Esophagus squamous epithelium (tissue), 5 donors: ENCODE data around the gene DDX51. TPM values are rescaled to one million over a fixed set of nuclear protein-coding genes. Genes with fewer than 3 reads are reported as not detected.
A peak's percentile ranks its signal among the peaks of the same experiment; 100 is the strongest.

Experiments
- DNase-seq: peaks from one replicate; lab custom pipeline; 2025; lab: John Stamatoyannopoulos, UW
- H3K27ac ChIP-seq, 4 donors: fragments of 200-600 bp; sonication (generic); one replicate each; pipeline ENCODE4 v1.5.1; 2016 to 2019; ENCODE audit warnings: mild to moderate bottlenecking in 1 of 4
- H3K27me3 ChIP-seq, 4 donors: fragments of 200-600 bp; sonication (generic); 1 replicate in 3 of 4; 2 replicates in 1 of 4; pipeline versions ENCODE4 v1.5.1 to v1.6.0; 2017 to 2021; ENCODE audit warnings: antibody characterized with exemption in 1 of 4
- H3K36me3 ChIP-seq, 3 donors: fragments of 200-600 bp; sonication (generic); one replicate each; pipeline ENCODE4 v1.5.1; 2016 to 2019
- H3K4me1 ChIP-seq, 3 donors: fragments of 200-600 bp; sonication (generic); one replicate each; pipeline ENCODE4 v1.5.1; 2017 to 2019
- H3K4me3 ChIP-seq, 4 donors: fragments of 200-600 bp; sonication (generic); 1 replicate in 3 of 4; 2 replicates in 1 of 4; pipeline ENCODE4 v1.5.1; 2016 to 2019; ENCODE audit warnings: mild to moderate bottlenecking in 2 of 4, moderate library complexity in 1 of 4
- H3K9me3 ChIP-seq, 3 donors: fragments of 200-600 bp; sonication (generic); one replicate each; pipeline ENCODE4 v1.5.1; 2016 to 2019
- CTCF ChIP-seq, 6 experiments: fragments of 450-650 bp in 4 of 6; fragments of 200-600 bp in 2 of 6; sonication (generic) in 2 of 6; IDR thresholded peaks; one replicate each; pipeline ENCODE4 v1.5.1; 2016 to 2019; ENCODE audit warnings: antibody characterized with exemption in 6 of 6, mild to moderate bottlenecking in 4 of 6, moderate library complexity in 4 of 6
- POLR2A ChIP-seq, 4 donors: fragments of 450-650 bp; IDR thresholded peaks; one replicate each; pipeline ENCODE4 v1.6.1; 2017; ENCODE audit warnings: antibody characterized with exemption in 4 of 4, mild to moderate bottlenecking in 4 of 4, moderate library complexity in 3 of 4
- WGBS, 2 donors: methylation state at CpG; one replicate each; pipeline ENCODE4 v1.1.5; 2018; 5-methylcytosine and 5-hydroxymethylcytosine counted together
- intact Hi-C: fragments of 100-400 bp; cut with DNase I; formaldehyde crosslinking; loops from one replicate; pipeline ENCODE4 v1.15.0; 2022
- total RNA-seq, 4 donors: library from RNA; depleted of rRNA; stranded (reverse); fragments of >200 nt; gene quantifications; one replicate each; pipeline ENCODE4 v1.1.0, GENCODE V29; 2016
- donor health status: DM: yes; HTN: yes; CAD: no.

The DDX51 gene
- 10 to 100 TPM in 2 of 4 donors, 1 to 10 TPM in 2; 8.9 to 15.3 (median 11.0) TPM for total RNA-seq

DNA sequence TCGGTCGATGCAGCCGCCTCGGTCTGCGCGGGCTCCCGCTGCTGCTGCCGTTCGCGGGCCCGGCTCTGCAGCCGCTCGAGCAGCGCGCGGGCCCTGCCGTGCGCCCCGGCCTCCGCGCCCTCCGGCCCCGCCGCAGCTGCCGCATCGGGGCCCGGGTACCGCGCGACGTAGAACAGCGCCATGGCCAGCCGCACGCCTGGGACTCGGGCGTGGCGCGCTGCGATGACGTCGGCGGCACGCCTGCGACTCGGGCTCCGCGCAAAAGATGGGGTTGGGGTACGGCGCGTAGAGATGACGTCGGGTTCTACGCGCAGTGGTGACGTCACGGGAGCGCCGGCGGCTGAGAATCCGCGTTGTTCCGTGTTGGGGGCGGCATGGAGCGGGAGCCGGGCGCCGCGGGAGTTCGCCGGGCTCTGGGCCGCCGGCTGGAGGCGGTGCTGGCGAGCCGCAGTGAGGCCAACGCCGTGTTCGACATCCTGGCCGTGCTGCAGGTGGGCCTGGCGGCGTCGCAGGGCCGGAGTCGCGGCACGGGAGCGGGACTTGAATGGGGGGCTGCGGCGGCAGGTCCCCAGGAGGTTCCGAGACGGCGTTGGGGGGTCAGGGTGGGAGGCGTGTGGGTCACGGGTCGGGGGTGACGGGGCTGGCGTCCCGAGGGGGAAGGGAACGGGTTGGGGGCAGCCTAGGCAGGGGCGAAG lies at the start of gene DDX51, which contains the start of gene NOC4L:
Gene DDX51, minus strand, starts transcription at position 205 of the 695 bp plus-strand sequence. Its CDS starts 23 bp downstream, at position 182.
Gene NOC4L, plus strand, starts transcription at position 343 of the 695 bp plus-strand sequence. Its CDS starts 32 bp downstream, at position 375.
- intact Hi-C loops, result no loop called here
- peaks cover 30 to 66% (median 38%) of the 10 kb centered on the region in 3 donors for H3K36me3 ChIP-seq

GRCh38 chr12:132191715-132192553 lies 47.8 kb upstream of the DDX51 start:
- intact Hi-C loops, result no loop called here
- H3K36me3 ChIP-seq, result no peaks in the 10 kb centered on the region
- peaks cover 14 to 36% (median 15%) of the 10 kb centered on the region in 3 donors for H3K4me1 ChIP-seq
- H3K27ac ChIP-seq, result no peak overlapping the region
- no peak for DNase-seq
- H3K4me3 ChIP-seq, result no peak overlapping the region
- TF ChIP-seq CTCF (IDR thresholded peaks at IDR 0.05), result no peak
- TF ChIP-seq POLR2A (IDR thresholded peaks at IDR 0.05), result no peak
- H3K9me3 ChIP-seq, result peaks cover 0 to 14% (median 5%) of the 10 kb centered on the region in 3 donors
- WGBS, 2 donors, result 66 to 87% methylated on average over 11 to 28 of the region's 31 CpGs
- peaks cover 0 to 83% (median 0%) of the 10 kb centered on the region in 4 donors for H3K27me3 ChIP-seq

More for the DNA sequence above, at the start of gene DDX51, which contains the start of gene NOC4L:
- H3K4me1 ChIP-seq, result peaks cover 20 to 43% (median 23%) of the 10 kb centered on the region in 3 donors
- peak within 1 kb of the TSS; percentile 87 to 97 (median 92) for H3K27ac ChIP-seq
- no peaks in the 10 kb centered on the region for H3K9me3 ChIP-seq
- WGBS, 2 donors, result 0% methylated on average over 9 to 21 of the region's 100 CpGs
- TF ChIP-seq CTCF (IDR thresholded peaks at IDR 0.05) (peak in 3 of 6 experiments; percentile 21 to 67 (median 25)), POLR2A (IDR thresholded peaks at IDR 0.05) (peak in 2 of 4 donors; percentile 49 to 51)
- peak; percentile 57 for DNase-seq
- H3K4me3 ChIP-seq, result peak within 1 kb of the TSS; percentile 81 to 99 (median 92)
- H3K27me3 ChIP-seq, result no peaks in the 10 kb centered on the region

GRCh38 chr12:132190834-132191500 lies 46.8 kb upstream of the DDX51 start:
- no peak for TF ChIP-seq POLR2A (IDR thresholded peaks at IDR 0.05)
- no peak for TF ChIP-seq CTCF (IDR thresholded peaks at IDR 0.05)
- H3K4me3 ChIP-seq, result no peak overlapping the region
- H3K9me3 ChIP-seq, result peaks cover 0 to 14% (median 11%) of the 10 kb centered on the region in 3 donors
- no peak overlapping the region for H3K27ac ChIP-seq
- intact Hi-C loops, result no loop called here
- 84% methylated on average over 24 of the region's 30 CpGs for WGBS, 2 donors
- H3K27me3 ChIP-seq, result peaks cover 0 to 83% (median 0%) of the 10 kb centered on the region in 4 donors
- H3K4me1 ChIP-seq, result peaks cover 14 to 39% (median 15%) of the 10 kb centered on the region in 3 donors
- DNase-seq, result no peak
- H3K36me3 ChIP-seq, result no peaks in the 10 kb centered on the region

DNA sequence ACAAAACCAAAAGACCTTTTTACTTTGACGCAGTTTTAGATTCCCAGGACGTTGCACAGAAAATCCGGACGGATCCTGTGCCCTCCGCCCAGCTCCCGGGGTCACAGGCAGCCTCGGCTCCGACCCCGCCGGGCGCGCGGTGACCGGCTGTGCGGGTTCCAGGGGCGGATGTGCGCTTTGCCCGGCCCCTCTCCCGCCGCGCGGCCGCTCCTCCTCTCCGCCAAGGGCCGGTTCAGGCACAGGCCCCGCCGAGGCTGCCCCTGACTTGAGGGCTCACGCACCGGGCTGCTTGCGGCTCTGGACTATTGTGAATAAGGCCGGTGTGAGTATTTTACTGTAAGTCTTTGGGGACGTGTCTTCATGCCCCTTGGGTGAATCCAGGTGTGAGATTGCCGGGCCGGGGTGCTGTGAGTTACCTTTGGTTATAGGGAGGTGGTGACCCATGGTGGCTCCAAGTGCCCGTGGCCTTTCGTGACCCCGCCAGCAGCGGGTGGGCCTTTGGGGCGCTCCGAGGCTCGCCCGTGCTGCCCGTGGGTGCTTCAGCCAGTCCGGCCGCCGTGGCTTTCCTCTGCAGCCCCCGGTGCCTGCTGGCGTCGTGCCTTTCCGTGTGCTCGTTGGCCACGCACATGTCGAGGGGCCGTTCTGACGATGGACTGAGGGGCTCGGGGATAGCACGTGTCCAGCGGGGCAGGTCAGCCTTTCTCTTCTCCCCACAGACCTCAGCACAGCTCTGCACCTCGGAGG lies 46.1 kb upstream of the DDX51 start:
- Histone ChIP-seq H3K9me3 (peaks cover 0 to 18% (median 14%) of the 10 kb centered on the region in 3 donors), H3K36me3 (no peaks in the 10 kb centered on the region), H3K4me3 (peak overlapping the region; percentile 42 to 74 (median 56)), H3K4me1 (peaks cover 14 to 36% (median 15%) of the 10 kb centered on the region in 3 donors), H3K27me3 (peaks cover 0 to 81% (median 0%) of the 10 kb centered on the region in 4 donors), H3K27ac (peak overlapping the region; percentile 68 to 86 (median 81))
- WGBS, 2 donors, result 93% methylated on average over 10 of the region's 59 CpGs; no CpG with 5 or more reads in 1 of the 2 donors
- no peak for DNase-seq
- intact Hi-C loops, result no loop called here
- no peak for TF ChIP-seq POLR2A (IDR thresholded peaks at IDR 0.05)
- TF ChIP-seq CTCF (IDR thresholded peaks at IDR 0.05), result no peak
